HG02588 (cell line): ENCODE data around the gene LAMA2.

ENCODE experiments used
- ATAC-seq: cut with Tn5 transposase; IDR thresholded peaks from one replicate; pipeline ENCODE4 v1.9.1; 2021; ENCODE audit warnings: mild to moderate bottlenecking, moderate library complexity; ENCODE audit not compliant: unreplicated experiment

The LAMA2 gene

DNA sequence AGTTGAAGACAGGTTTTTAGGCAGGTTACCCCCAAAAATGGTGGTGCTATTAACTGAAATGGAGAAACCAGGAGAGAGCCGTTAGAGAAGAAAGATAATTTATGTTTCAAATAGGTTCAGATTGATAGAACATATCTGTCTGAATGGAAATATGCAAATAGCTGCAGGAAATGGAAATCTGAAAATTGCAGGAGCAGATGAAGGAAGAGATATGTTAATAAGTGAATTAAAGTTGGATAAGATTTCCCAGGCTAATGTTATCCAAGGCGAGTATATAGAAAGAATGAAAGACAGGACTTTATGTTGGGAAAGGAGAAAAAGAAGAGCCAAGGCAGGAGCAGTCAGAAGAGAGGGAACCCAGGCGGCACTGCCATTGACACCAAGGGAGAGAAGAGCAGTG, 461.4 kb downstream of the LAMA2 start:
- no peak for ATAC-seq

- no peak for ATAC-seq
These were observed 463.0 kb downstream of the LAMA2 start for GRCh38 chr6:129345890-129346289.

DNA sequence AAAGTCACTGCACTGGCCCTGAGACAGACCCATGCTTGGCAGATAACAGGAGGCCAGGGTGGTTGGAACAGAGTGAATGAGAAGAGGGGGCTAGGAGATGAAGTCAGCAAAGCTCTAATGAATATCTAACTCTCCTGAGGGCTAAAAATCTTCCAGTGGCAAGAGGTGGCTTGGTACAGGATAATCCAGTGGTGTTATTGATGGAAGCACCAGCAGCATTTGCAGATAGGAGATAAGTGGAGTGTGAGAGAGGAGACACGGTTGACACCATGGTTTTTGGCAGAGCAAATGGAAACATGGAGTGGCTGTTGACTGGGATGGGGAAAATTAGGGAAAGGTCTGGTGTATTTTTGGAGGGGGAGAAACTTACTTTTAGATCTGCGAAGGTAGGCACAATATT, 464.0 kb downstream of the LAMA2 start:
- ATAC-seq = no peak

DNA sequence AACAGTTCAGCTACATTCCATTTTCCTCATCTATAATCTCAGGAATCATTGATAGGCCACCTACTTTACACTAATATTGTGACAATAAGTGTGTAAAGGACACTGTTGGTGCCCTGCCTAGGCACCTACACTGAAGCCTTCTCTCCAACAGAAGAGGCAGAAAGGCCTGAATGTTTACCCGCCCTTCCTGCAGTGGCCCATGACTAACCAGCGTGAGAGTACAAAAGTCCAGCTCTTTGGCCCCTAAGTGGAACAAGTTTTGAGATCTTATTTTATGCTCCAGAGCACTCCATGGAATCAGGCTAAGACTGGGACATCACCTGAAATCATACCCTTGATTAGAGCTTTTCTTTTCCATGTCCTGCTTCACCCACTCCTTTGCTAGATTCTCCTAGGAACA, 467.3 kb downstream of the LAMA2 start:
- ATAC-seq = no peak

GRCh38 chr6:129351807-129352206, 468.9 kb downstream of the LAMA2 start:
- no peak for ATAC-seq

DNA sequence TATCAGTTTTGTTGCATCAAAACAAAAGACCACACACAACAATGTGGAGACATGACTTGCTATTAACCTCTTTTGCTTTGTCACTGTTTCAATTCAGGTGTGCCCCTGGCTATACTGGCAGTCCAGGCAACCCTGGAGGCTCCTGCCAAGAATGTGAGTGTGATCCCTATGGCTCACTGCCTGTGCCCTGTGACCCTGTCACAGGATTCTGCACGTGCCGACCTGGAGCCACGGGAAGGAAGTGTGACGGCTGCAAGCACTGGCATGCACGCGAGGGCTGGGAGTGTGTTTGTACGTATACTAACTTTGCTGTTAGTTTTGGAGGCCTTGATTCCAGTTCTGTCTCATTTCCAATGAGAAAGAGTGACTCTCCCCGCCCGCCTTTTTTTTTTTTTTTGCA, 470.1 kb downstream of the LAMA2 start:
- ATAC-seq = no peak

GRCh38 chr6:129356129-129356528, 473.2 kb downstream of the LAMA2 start:
- no peak for ATAC-seq

GRCh38 chr6:129359811-129360681, 477.1 kb downstream of the LAMA2 start:
- ATAC-seq = no peak

GRCh38 chr6:129360682-129360955, 477.7 kb downstream of the LAMA2 start:
- no peak for ATAC-seq

- no peak for ATAC-seq
These were observed 481.1 kb downstream of the LAMA2 start for GRCh38 chr6:129364037-129364436.

DNA sequence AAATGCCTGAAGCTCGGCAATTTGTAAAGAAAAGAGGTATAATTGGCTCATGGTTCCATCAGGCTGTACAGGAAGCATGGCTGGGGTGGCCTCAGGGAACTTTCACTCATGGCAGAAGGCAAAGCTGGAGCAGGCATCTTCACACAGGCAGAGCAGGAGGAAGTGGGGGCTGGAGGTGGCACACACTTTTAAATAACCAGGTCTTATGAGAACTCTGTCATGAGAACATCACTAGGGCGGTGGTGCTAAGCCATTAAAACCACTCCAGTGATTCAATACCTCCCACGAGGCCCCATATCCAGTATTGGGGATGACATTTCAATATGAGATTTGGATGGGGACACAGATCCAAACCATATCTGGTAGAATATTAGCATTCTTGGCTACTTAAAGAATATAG, 481.8 kb downstream of the LAMA2 start:
- no peak for ATAC-seq

DNA sequence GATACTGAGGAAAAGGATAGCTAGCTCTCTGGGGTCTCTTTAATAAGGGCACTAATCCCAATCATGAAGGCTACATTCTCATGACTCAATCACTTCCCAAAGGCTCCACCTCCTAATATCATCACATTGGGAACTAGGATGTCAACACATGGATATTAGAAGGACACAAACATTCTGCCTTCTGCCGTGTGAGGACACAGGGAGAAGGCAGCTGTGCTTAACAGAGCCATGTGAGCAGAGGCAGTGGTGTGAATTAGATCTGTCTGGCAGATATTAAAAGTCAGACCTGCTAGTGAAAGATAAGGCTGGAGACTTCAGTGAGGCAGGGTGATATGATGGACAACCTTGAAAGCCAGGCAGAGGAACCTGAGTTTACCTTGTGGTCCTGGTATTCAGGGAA, 485.1 kb downstream of the LAMA2 start:
- no peak for ATAC-seq

DNA sequence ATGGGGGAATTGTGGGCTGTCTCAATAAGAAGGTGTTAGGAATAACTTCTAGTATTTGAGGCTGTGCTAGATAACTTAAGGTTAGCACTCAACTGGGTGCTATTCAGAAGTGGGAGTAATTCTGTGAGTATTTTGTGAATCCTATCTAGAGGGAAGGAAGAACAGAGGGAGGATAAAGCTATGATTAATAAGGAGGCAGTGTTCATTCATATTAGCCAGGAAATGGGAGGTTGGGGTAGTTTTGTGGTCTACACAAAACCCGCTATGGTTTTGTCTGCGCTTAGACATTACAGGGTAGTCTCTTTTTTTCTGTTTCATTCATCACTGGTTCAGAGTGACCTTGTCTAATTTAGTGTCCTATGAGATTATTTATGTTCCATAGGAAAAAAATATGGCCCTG, 486.0 kb downstream of the LAMA2 start:
- ATAC-seq = no peak

DNA sequence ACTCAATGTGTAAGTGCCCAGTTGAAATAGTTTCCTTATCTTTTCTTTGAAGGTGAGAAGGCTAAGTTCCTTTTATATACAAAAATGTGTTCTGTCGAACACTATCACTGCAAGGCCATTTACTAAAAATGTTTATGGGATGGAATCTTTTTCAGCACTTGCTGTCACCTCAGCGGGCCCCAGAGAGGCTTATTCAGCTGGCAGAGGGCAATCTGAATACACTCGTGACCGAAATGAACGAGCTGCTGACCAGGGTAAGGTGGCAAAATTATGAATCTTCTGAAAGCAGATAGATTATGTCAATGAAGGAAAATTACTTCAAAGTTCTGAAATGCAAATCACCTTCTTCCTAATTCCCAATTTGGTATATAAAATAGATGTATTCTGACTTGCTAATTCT, 486.8 kb downstream of the LAMA2 start:
- ATAC-seq = no peak

GRCh38 chr6:129370268-129370916, 487.5 kb downstream of the LAMA2 start:
- ATAC-seq = no peak

DNA sequence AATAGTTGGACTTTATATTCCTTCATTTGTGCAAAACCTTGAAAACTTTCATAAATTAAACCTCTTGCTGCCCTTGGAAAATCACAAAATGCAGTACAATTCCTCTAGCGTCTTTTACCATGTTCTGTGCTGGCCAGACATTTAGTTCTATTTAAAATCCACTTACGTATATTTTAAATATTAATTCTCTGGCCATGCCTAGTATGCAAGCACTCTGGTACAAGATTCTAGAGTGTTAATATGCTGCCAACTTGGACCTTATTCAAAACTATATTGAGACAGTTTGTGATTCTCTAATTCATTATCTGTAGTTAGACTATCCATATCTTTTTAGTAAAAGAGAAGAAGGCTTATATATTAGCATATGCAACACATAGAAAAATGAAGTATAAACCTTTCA, 498.9 kb downstream of the LAMA2 start:
- ATAC-seq = no peak

DNA sequence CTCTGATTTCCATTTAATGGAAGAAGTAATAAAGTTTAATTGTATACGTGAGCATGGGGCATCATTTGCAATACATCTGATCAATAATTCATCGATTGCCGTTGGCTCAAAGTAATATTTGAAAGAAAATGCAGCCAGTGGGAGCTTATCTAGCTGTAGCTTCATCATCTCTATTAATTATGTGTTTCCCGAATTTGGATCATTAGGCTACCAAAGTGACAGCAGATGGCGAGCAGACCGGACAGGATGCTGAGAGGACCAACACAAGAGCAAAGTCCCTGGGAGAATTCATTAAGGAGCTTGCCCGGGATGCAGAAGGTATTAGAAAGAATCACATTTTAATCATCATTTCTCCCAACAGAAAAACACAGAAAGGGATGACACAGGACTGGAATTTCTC, 500.0 kb downstream of the LAMA2 start:
- no peak for ATAC-seq

DNA sequence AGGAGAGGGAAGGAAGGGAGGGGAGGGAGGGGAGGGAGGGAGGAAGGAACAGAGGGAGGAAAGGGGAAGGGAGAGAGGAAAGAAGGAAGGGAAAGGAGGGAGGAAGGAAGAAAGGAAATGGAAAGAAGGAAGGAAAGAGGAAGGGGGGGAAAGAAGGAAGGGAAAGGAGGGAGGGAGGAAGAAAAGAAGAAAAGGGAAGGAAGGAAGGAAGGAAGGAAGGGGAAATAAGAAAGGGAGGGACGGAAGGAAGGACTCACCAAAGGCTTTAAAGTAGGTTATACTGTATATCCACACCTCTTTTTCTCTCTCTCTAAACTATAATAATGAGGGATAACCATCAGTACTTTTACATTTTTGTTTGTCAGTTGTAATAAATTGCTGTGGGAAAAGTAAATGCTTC, 502.2 kb downstream of the LAMA2 start:
- ATAC-seq = no peak

GRCh38 chr6:129390900-129391299, 508.0 kb downstream of the LAMA2 start:
- no peak for ATAC-seq

DNA sequence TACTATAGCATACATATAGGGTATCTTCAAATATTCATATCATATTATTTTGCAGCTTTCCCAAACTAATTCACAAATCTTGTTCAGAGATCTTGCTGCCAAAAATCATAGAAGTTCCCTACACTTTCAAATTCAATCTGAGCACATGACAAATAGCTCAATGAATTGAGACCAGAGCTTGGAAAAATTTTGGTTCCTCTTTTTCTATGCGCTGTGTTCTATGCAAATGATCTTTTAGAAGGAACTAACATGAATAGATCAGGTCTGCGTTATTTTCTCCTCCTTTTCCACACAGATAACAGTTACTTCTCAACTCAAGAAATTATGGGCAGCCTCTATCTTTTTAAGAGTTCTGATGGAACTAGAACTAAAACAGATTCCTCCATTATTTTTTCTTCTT, 510.7 kb downstream of the LAMA2 start:
- ATAC-seq = no peak

DNA sequence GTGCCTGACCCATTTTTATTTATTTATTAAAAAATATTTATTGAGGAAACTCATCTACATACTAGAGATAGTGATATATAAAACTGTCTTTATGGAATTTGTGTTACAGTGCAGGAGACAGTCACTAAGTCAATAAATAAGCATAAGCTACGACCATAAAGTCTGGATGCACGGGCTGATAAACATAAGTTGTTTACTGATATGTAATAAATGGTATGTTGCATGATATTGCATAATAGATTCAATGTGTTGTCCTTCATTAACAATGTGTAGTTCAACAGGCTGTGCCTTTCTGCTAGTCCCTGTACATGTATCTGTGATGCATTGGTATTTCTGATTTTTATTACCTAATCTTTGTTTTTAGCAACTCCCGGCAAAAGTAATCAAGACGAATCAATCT, 515.8 kb downstream of the LAMA2 start:
- ATAC-seq = no peak

DNA sequence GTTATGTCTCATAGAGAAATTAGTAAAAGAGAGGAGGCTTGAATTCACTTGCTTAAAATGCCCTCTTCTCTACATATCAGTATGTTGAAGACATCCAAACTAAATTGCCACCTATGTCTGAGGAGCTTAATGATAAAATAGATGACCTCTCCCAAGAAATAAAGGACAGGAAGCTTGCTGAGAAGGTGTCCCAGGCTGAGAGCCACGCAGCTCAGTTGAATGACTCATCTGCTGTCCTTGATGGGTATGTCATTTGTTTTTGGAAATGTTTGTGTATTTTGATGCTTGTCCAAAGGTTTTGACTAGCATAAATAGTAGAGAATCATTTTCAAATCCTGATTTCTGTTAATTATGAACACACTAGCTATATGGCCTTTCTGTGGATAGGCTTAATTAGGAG, 519.3 kb downstream of the LAMA2 start:
- ATAC-seq = no peak

DNA sequence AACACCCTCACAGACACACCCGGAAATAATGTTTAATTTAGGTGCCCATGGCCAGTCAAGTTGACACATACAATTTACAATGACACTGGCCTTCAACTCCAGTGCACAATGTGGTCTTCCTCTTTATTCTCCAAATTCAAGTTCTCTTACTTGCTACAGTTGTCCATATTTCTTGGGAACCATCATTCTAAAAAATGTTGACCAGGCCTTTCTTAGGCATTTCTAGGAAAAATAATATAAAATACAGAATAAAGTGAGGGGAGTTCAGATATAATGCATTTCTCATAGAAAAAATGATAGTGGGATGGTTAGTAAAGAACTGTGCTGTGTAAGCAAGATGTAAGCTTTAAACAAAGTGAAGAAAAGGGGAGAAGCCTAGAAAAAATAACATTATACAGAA, 528.2 kb downstream of the LAMA2 start:
- ATAC-seq = no peak
